Heart right ventricle (tissue), 16 donors: Measurements from ENCODE around the gene CCDC9. TPM values are rescaled to one million over a fixed set of nuclear protein-coding genes. Genes with fewer than 3 reads are reported as not detected.

Experiments used
- ATAC-seq, 8 donors: fragments of 200-7000 bp; cut with Tn5 transposase; one replicate each; pipeline ENCODE4 v1.9.1; 2020; ENCODE audit warnings: mild to moderate bottlenecking in 8 of 8, moderate library complexity in 8 of 8, moderate number of reproducible peaks in 1 of 8
- DNase-seq, 2 donors: peaks; one replicate each; pipeline ENCODE4 v3.0.0-alpha.2; 2020
- H3K27ac ChIP-seq, 10 donors: fragments of 200-600 bp; sonication (generic) in 2 of 10; one replicate each; pipeline versions ENCODE4 v1.5.0 to v1.8.0; 2020 to 2022; ENCODE audit warnings: mild to moderate bottlenecking in 3 of 10
- H3K27me3 ChIP-seq, 7 donors: fragments of 200-600 bp; one replicate each; pipeline ENCODE4 v1.8.0; 2021 to 2022; ENCODE audit warnings: mild to moderate bottlenecking in 2 of 7
- H3K36me3 ChIP-seq, 9 donors: fragments of 200-600 bp; sonication (generic) in 1 of 9; one replicate each; pipeline versions ENCODE4 v1.5.0 to v1.8.0; 2020 to 2022; ENCODE audit warnings: mild to moderate bottlenecking in 2 of 9
- H3K4me1 ChIP-seq, 9 donors: fragments of 200-600 bp; sonication (generic) in 1 of 9; one replicate each; pipeline versions ENCODE4 v1.5.0 to v1.8.0; 2020 to 2022; ENCODE audit warnings: mild to moderate bottlenecking in 4 of 9
- H3K4me3 ChIP-seq, 10 donors: fragments of 200-600 bp; sonication (generic) in 2 of 10; one replicate each; pipeline versions ENCODE4 v1.5.0 to v1.8.0; 2020 to 2022; ENCODE audit warnings: mild to moderate bottlenecking in 7 of 10, moderate library complexity in 2 of 10
- H3K9me3 ChIP-seq, 11 donors: fragments of 200-600 bp in 10 of 11; sonication (generic) in 2 of 11; one replicate each; pipeline versions ENCODE4 v1.5.0 to v1.8.0; 2013 to 2022; ENCODE audit warnings: mild to moderate bottlenecking in 2 of 11, control low read depth in 1 of 11, moderate library complexity in 1 of 11
- CTCF ChIP-seq, 9 donors: fragments of 200-600 bp; sonication (generic) in 2 of 9; IDR thresholded peaks; one replicate each; pipeline versions ENCODE4 v1.5.0 to v1.8.0; 2021 to 2022; ENCODE audit warnings: antibody characterized with exemption in 9 of 9, mild to moderate bottlenecking in 5 of 9, moderate library complexity in 1 of 9
- WGBS, 2 donors: extraction: QIAGEN DNeasy Blood & Tissue Kit; methylation state at CpG; one replicate each; pipeline ENCODE4 v1.1.7; 2013; ENCODE audit warnings: inconsistent platforms in 1 of 2; 5-methylcytosine and 5-hydroxymethylcytosine counted together
- intact Hi-C, 10 donors: fragments of 100-400 bp; cut with DNase I; formaldehyde crosslinking; loops; one replicate each; pipeline versions ENCODE4 v1.11.1 to v1.14.2; 2022
- polyA plus RNA-seq, 2 donors: library from polyadenylated mRNA; stranded (reverse); fragments of 200-250 nt; gene quantifications; one replicate each; pipeline ENCODE4 v1.2.3, GENCODE V29; 2013
- total RNA-seq, 10 donors: library from RNA; stranded (reverse); fragmentation: NEBNext Ultra II Directional in 3 of 10; extraction: Animal tissue kit (Norgen Biotek cat#: 25700) in 3 of 10; gene quantifications; one replicate each; pipeline versions ENCODE4 v1.2.1 to v1.2.4, GENCODE V29; 2021 to 2023
- donor health status: Arrhythmogenic right ventricular cardiomyopathy.
- donor health status: ischemic (EF 13 %, LVEDD 7.1; RV severe dilation, severe dysfunction).
- donor health status: healthy with polysubstance abuse.
- donor health status: DM: no; HTN: yes; CAD: no.
- donor health status: DM: no; HTN: no; CAD: no.
- donor health status: ischemic (EF 25% LVEDD 6.9; RV normal size, moderate dysfunction).
- donor health status: ischemic (EF 25% LVEDD 5.7; RV mildly dilated, moderate dysfunction).
- donor health status: healthy.
- donor health status: DM: yes; HTN: yes; CAD: no.
- donor health status: Ischemic cardiomyopathy.
- donor health status: ischemic (EF 35%, LVEDD 5.7; RV mildly dilated, moderate dysfunction).
- donor health status: nonischemic (EF 11% LVEDD 7.7; RV severe dilation, severe dysfunction).
- donor health status: DM: yes; HTN: yes; CAD: no.
- donor health status: PGD.
- donor health status: ischemic (EF 29% LVEDD 5.4; RV normal size, mild dysfunction).
- donor health status: nonischemic (EF 23%, LVEDD 6.1; RV moderate dilation, normal function).

The CCDC9 gene
- total and polyA plus RNA-seq, 12 donors, result 14.2 to 31.1 (median 17.4) TPM

- H3K27me3 ChIP-seq, result peaks cover 0 to 9% (median 6%) of the 10 kb centered on the region in 7 donors
- H3K36me3 ChIP-seq, result peaks cover 0 to 21% (median 0%) of the 10 kb centered on the region in 9 donors
- no peak for DNase-seq
- ATAC-seq, result no peak
- peak overlapping the region in 3 of 10 donors; percentile 10 to 60 (median 15) for H3K4me3 ChIP-seq
- 83 to 88% methylated on average over 5 of the region's 5 CpGs for WGBS, 2 donors
- H3K4me1 ChIP-seq, result peaks cover 0 to 57% (median 0%) of the 10 kb centered on the region in 9 donors
- no peak for TF ChIP-seq CTCF (IDR thresholded peaks at IDR 0.05)
- peak overlapping the region in 2 of 10 donors; percentile 76 to 95 for H3K27ac ChIP-seq
- no peaks in the 10 kb centered on the region for H3K9me3 ChIP-seq
- intact Hi-C loops, result no loop called here
These were observed 56.2 kb downstream of the CCDC9 start for GRCh38 chr19:47312366-47313006.

GRCh38 chr19:47313754-47314295, 57.5 kb downstream of the CCDC9 start:
- Histone ChIP-seq H3K4me1 (peaks cover 0 to 51% (median 0%) of the 10 kb centered on the region in 9 donors), H3K9me3 (no peaks in the 10 kb centered on the region), H3K27me3 (peaks cover 0 to 7% (median 4%) of the 10 kb centered on the region in 7 donors), H3K36me3 (peaks cover 0 to 28% (median 0%) of the 10 kb centered on the region in 9 donors), H3K4me3 (peak overlapping the region in 1 of 10 donors; percentile 60), H3K27ac (peak overlapping the region in 2 of 10 donors; percentile 10 to 95)
- TF ChIP-seq CTCF (IDR thresholded peaks at IDR 0.05), result no peak
- DNase-seq (no peak), ATAC-seq (no peak)
- intact Hi-C loops, result no loop called here
- 74 to 78% methylated on average over 10 of the region's 10 CpGs for WGBS, 2 donors

- H3K4me1 ChIP-seq, result peaks cover 0 to 48% (median 0%) of the 10 kb centered on the region in 9 donors
- peak in 1 of 2 donors; percentile 41 for DNase-seq
- 38 to 39% methylated on average over 12 of the region's 12 CpGs for WGBS, 2 donors
- peaks cover 0 to 38% (median 0%) of the 10 kb centered on the region in 9 donors for H3K36me3 ChIP-seq
- H3K27me3 ChIP-seq, result peaks cover 0 to 15% (median 5%) of the 10 kb centered on the region in 7 donors
- peak; percentile 72 to 95 (median 82) for ATAC-seq
- no peaks in the 10 kb centered on the region for H3K9me3 ChIP-seq
- intact Hi-C loops, result no loop called here
- H3K27ac ChIP-seq, result peak overlapping the region in 6 of 10 donors; percentile 19 to 95 (median 45)
- peak overlapping the region in 1 of 10 donors; percentile 20 for H3K4me3 ChIP-seq
- no peak for TF ChIP-seq CTCF (IDR thresholded peaks at IDR 0.05)
These were observed 58.9 kb downstream of the CCDC9 start for GRCh38 chr19:47315125-47315821.

- no peak for DNase-seq
- no peak for TF ChIP-seq CTCF (IDR thresholded peaks at IDR 0.05)
- H3K9me3 ChIP-seq, result peaks cover 0 to 2% (median 0%) of the 10 kb centered on the region in 11 donors
- WGBS, 2 donors, result 89 to 91% methylated on average over 4 of the region's 4 CpGs
- intact Hi-C loops, result no loop called here
- H3K36me3 ChIP-seq, result peaks cover 0 to 49% (median 0%) of the 10 kb centered on the region in 9 donors
- H3K4me1 ChIP-seq, result peaks cover 0 to 48% (median 0%) of the 10 kb centered on the region in 9 donors
- H3K27ac ChIP-seq, result peak overlapping the region in 2 of 10 donors; percentile 40 to 95
- H3K4me3 ChIP-seq, result no peak overlapping the region
- ATAC-seq, result no peak
- H3K27me3 ChIP-seq, result peaks cover 0 to 19% (median 8%) of the 10 kb centered on the region in 7 donors
These were observed 60.2 kb downstream of the CCDC9 start for GRCh38 chr19:47316513-47316912.
